TTC549 (cell line): Measurements from ENCODE around the gene ACTR3.

Experiments used
- FAIRE-seq: peaks from 2 replicates; lab custom pipeline; 2012; peaks lifted over from hg19 to GRCh38; lab: Jason Lieb, UNC

The ACTR3 gene

GRCh38 chr2:114005110-114005783 is 115.4 kb downstream of the ACTR3 start:
- FAIRE-seq: no peak

- no peak for FAIRE-seq
Measured at GRCh38 chr2:114006460-114006859, 116.6 kb downstream of the ACTR3 start.

- FAIRE-seq: no peak
Measured at GRCh38 chr2:114007436-114007835, 117.5 kb downstream of the ACTR3 start.

- FAIRE-seq: no peak
Measured at GRCh38 chr2:114008720-114009119, 118.8 kb downstream of the ACTR3 start.

- FAIRE-seq: no peak
Measured at GRCh38 chr2:114009205-114009944, 119.5 kb downstream of the ACTR3 start.

GRCh38 chr2:114010001-114010400 is 120.1 kb downstream of the ACTR3 start:
- FAIRE-seq: no peak

GRCh38 chr2:114011713-114012112 is 121.8 kb downstream of the ACTR3 start:
- FAIRE-seq: no peak
